Ovary (tissue), 9 donors: ENCODE results near the gene SORBS1. TPM values are rescaled to one million over a fixed set of nuclear protein-coding genes. Genes with fewer than 3 reads are reported as not detected.

Experiments
- DNase-seq, 5 donors: peaks; one replicate each; pipeline ENCODE4 v3.0.0-alpha.2; 2019 to 2020
- H3K27ac ChIP-seq, 2 donors: fragments of 200-600 bp; one replicate each; pipeline versions ENCODE4 v1.5.1 to v1.8.0; 2019 to 2022
- H3K27me3 ChIP-seq: fragments of 200-600 bp; one replicate; pipeline ENCODE4 v1.8.0; 2022
- H3K36me3 ChIP-seq: fragments of 200-600 bp; sonication (generic); one replicate; pipeline ENCODE4 v1.5.1; 2019
- H3K4me1 ChIP-seq: one replicate; pipeline ENCODE4 v1.8.1; 2013; ENCODE audit warnings: mild to moderate bottlenecking, moderate library complexity; ENCODE audit not compliant: insufficient read depth
- H3K4me3 ChIP-seq: fragments of 200-600 bp; sonication (generic); one replicate; pipeline ENCODE4 v1.5.1; 2017
- H3K9me3 ChIP-seq, 2 donors: fragments of 200-600 bp in 1 of 2; sonication (generic) in 1 of 2; one replicate each; pipeline versions ENCODE4 v1.5.1 to v1.8.1; 2013 to 2019; ENCODE audit warnings: mild to moderate bottlenecking in 1 of 2, moderate library complexity in 1 of 2
- CTCF ChIP-seq, 3 donors: fragments of 450-650 bp in 2 of 3; fragments of 200-600 bp in 1 of 3; IDR thresholded peaks; one replicate each; pipeline versions ENCODE4 v1.5.1 to v1.8.0; 2016 to 2022; ENCODE audit warnings: antibody characterized with exemption in 3 of 3, mild to moderate bottlenecking in 1 of 3
- EP300 ChIP-seq: sonication (generic); formaldehyde crosslinking; IDR thresholded peaks from one replicate; pipeline ENCODE4 v1.6.1; 2017; ENCODE audit warnings: antibody characterized with exemption
- POLR2A ChIP-seq: fragments of 450-650 bp; IDR thresholded peaks from one replicate; pipeline ENCODE4 v1.6.1; 2017; ENCODE audit warnings: antibody characterized with exemption, mild to moderate bottlenecking, moderate library complexity
- WGBS, 3 donors: extraction: QIAGEN DNeasy Blood & Tissue Kit in 1 of 3; methylation state at CpG; one replicate each; pipeline versions ENCODE4 v1.1.5 to v1.1.7; 2013 to 2017; 5-methylcytosine and 5-hydroxymethylcytosine counted together
- intact Hi-C, 4 donors: fragments of 100-400 bp; cut with DNase I; formaldehyde crosslinking; loops; one replicate each; pipeline versions ENCODE4 v1.11.0 to v1.15.1; 2022 to 2023
- polyA plus RNA-seq, 2 donors: library from polyadenylated mRNA; stranded (reverse); fragments of 200-250 nt in 1 of 2; fragments of 350-450 nt in 1 of 2; fragmentation: Illumina TruSeq in 1 of 2; extraction: RNeasy Lipid Tissue Mini Kit (QIAGEN cat#74804) in 1 of 2; gene quantifications; one replicate each; pipeline ENCODE4 v1.2.3, GENCODE V29; 2013 to 2014
- total RNA-seq, 7 donors: library from RNA; depleted of rRNA in 2 of 7; stranded (reverse); fragments of >200 nt in 2 of 7; fragmentation: NEBNext Ultra II Directional in 3 of 7; extraction: Animal tissue kit (Norgen Biotek cat#: 25700) in 3 of 7; gene quantifications; one replicate each; pipeline versions ENCODE4 v1.1.0 to v1.2.4, GENCODE V29; 2016 to 2023
- donor health status: DM: no; HTN: no; CAD: no; lungs with moderate emphysema.
- donor health status: DM: no; HTN: no; CAD: no.
- donor health status: Bipolar disorder and iron deficiency.
- donor health status: DM: yes; HTN: yes; CAD: no.
- donor health status: DM: no; HTN: no; CAD: no.
- donor health status: DM: yes; HTN: yes; CAD: no.

SORBS1 gene
- total and polyA plus RNA-seq, 9 donors, result 10.7 to 156 (median 20.0) TPM

GRCh38 chr10:95578619-95579018, 17.4 kb upstream of the SORBS1 start:
- H3K4me1 ChIP-seq, result no peaks in the 10 kb centered on the region
- no peaks in the 10 kb centered on the region for H3K9me3 ChIP-seq
- intact Hi-C loops, result no loop called here
- DNase-seq, result no peak
- H3K27ac ChIP-seq, result no peak overlapping the region
- WGBS, 3 donors, result 88 to 92% (median 88%) methylated on average over 2 of the region's 2 CpGs
- H3K4me3 ChIP-seq, result no peak overlapping the region
- no peaks in the 10 kb centered on the region for H3K27me3 ChIP-seq
- TF ChIP-seq EP300 (no peak), POLR2A (no peak), CTCF (IDR thresholded peaks at IDR 0.05) (no peak)
- H3K36me3 ChIP-seq, result no peaks in the 10 kb centered on the region

GRCh38 chr10:95574649-95575365, 13.6 kb upstream of the SORBS1 start:
- Histone ChIP-seq H3K9me3 (no peaks in the 10 kb centered on the region), H3K36me3 (no peaks in the 10 kb centered on the region), H3K4me1 (no peaks in the 10 kb centered on the region), H3K27ac (no peak overlapping the region), H3K4me3 (no peak overlapping the region), H3K27me3 (no peaks in the 10 kb centered on the region)
- DNase-seq, result no peak
- WGBS, 3 donors, result 68 to 79% (median 70%) methylated on average over 11 of the region's 11 CpGs
- intact Hi-C loops, result no loop called here
- TF ChIP-seq EP300 (no peak), POLR2A (no peak), CTCF (IDR thresholded peaks at IDR 0.05) (no peak)

- H3K36me3 ChIP-seq, result no peaks in the 10 kb centered on the region
- 86 to 92% (median 91%) methylated on average over 6 of the region's 6 CpGs for WGBS, 3 donors
- H3K4me3 ChIP-seq, result no peak overlapping the region
- intact Hi-C loops, result no loop called here
- TF ChIP-seq POLR2A, result no peak
- TF ChIP-seq EP300, result no peak
- no peak for TF ChIP-seq CTCF (IDR thresholded peaks at IDR 0.05)
- DNase-seq, result no peak
- no peak overlapping the region for H3K27ac ChIP-seq
- H3K4me1 ChIP-seq, result no peaks in the 10 kb centered on the region
- H3K27me3 ChIP-seq, result no peaks in the 10 kb centered on the region
- H3K9me3 ChIP-seq, result no peaks in the 10 kb centered on the region
Measured at GRCh38 chr10:95573964-95574604, 12.9 kb upstream of the SORBS1 start.

GRCh38 chr10:95573527-95573926, 12.4 kb upstream of the SORBS1 start:
- Histone ChIP-seq H3K9me3 (no peaks in the 10 kb centered on the region), H3K4me1 (no peaks in the 10 kb centered on the region), H3K27ac (no peak overlapping the region), H3K27me3 (no peaks in the 10 kb centered on the region), H3K4me3 (no peak overlapping the region), H3K36me3 (no peaks in the 10 kb centered on the region)
- TF ChIP-seq POLR2A (no peak), CTCF (IDR thresholded peaks at IDR 0.05) (no peak), EP300 (no peak)
- 87 to 94% (median 92%) methylated on average over 3 of the region's 3 CpGs for WGBS, 3 donors
- intact Hi-C loops, result no loop called here
- DNase-seq, result no peak
